BLaER1 (cell line): Measurements from ENCODE around the gene C5orf15.
A peak's percentile ranks its signal among the peaks of the same experiment; 100 is the strongest.

Experiments
- H3K27ac ChIP-seq: shearing (Covaris generic); formaldehyde crosslinking; 2 replicates; pipeline ENCODE4 v1.8.1; 2022
- H3K27me3 ChIP-seq: shearing (Covaris generic); formaldehyde crosslinking; 2 replicates; pipeline ENCODE4 v1.8.1; 2022
- H3K36me3 ChIP-seq: shearing (Covaris generic); formaldehyde crosslinking; 2 replicates; pipeline ENCODE4 v1.8.1; 2022
- H3K4me1 ChIP-seq: shearing (Covaris generic); formaldehyde crosslinking; 2 replicates; pipeline ENCODE4 v1.8.1; 2022
- H3K4me2 ChIP-seq: shearing (Covaris generic); formaldehyde crosslinking; 2 replicates; pipeline ENCODE4 v1.8.1; 2022
- H3K4me3 ChIP-seq: shearing (Covaris generic); formaldehyde crosslinking; 2 replicates; pipeline ENCODE4 v1.8.1; 2022
- H3K9ac ChIP-seq: shearing (Covaris generic); formaldehyde crosslinking; 2 replicates; pipeline ENCODE4 v1.8.1; 2022
- H3K9me3 ChIP-seq: shearing (Covaris generic); formaldehyde crosslinking; 2 replicates; pipeline ENCODE4 v1.8.1; 2022
- H4K20me1 ChIP-seq: shearing (Covaris generic); formaldehyde crosslinking; 2 replicates; pipeline ENCODE4 v1.8.1; 2022
- Cebpa-rat ChIP-seq: shearing (Covaris generic); IDR thresholded peaks from 2 replicates; pipeline ENCODE4 v1.8.1; 2022

C5orf15 gene

GRCh38 chr5:133994297-133994989, 26.0 kb upstream of the C5orf15 start:
- H3K4me1 ChIP-seq = peaks cover 91% of the 10 kb centered on the region
- H4K20me1 ChIP-seq = peaks cover 74% of the 10 kb centered on the region
- H3K4me3 ChIP-seq = peak overlapping the region; percentile 67
- H3K27ac ChIP-seq = peak overlapping the region; percentile 89
- peaks cover 35% of the 10 kb centered on the region for H3K36me3 ChIP-seq
- H3K9me3 ChIP-seq = no peaks in the 10 kb centered on the region
- TF ChIP-seq Cebpa-rat = no peak
- no peaks in the 10 kb centered on the region for H3K27me3 ChIP-seq
- H3K4me2 ChIP-seq = peak overlapping the region; percentile 95
- peak overlapping the region; percentile 85 for H3K9ac ChIP-seq

- Histone ChIP-seq H3K4me2 (peak overlapping the region; percentile 95), H3K9me3 (no peaks in the 10 kb centered on the region), H3K4me3 (peak overlapping the region; percentile 67), H3K36me3 (peaks cover 37% of the 10 kb centered on the region), H3K4me1 (peaks cover 91% of the 10 kb centered on the region), H3K27me3 (no peaks in the 10 kb centered on the region), H4K20me1 (peaks cover 63% of the 10 kb centered on the region), H3K27ac (peak overlapping the region; percentile 89), H3K9ac (peak overlapping the region; percentile 85)
- no peak for TF ChIP-seq Cebpa-rat
Observed at GRCh38 chr5:133993185-133993936, 24.9 kb upstream of the C5orf15 start.

GRCh38 chr5:133992429-133993155, 24.2 kb upstream of the C5orf15 start:
- H3K4me3 ChIP-seq = peak overlapping the region; percentile 67
- peak overlapping the region; percentile 89 for H3K27ac ChIP-seq
- H3K9me3 ChIP-seq = no peaks in the 10 kb centered on the region

GRCh38 chr5:133991171-133991910, 22.9 kb upstream of the C5orf15 start:
- Histone ChIP-seq H3K27me3 (no peaks in the 10 kb centered on the region), H3K4me1 (peaks cover 92% of the 10 kb centered on the region), H3K36me3 (peaks cover 58% of the 10 kb centered on the region), H3K9me3 (no peaks in the 10 kb centered on the region), H3K27ac (peak overlapping the region; percentile 89), H3K4me2 (peak overlapping the region; percentile 95), H4K20me1 (peaks cover 46% of the 10 kb centered on the region), H3K4me3 (peak overlapping the region; percentile 37), H3K9ac (peak overlapping the region; percentile 85)
- no peak for TF ChIP-seq Cebpa-rat

More at GRCh38 chr5:133992429-133993155, 24.2 kb upstream of the C5orf15 start:
- H3K4me1 ChIP-seq = peaks cover 91% of the 10 kb centered on the region
- H4K20me1 ChIP-seq = peaks cover 55% of the 10 kb centered on the region
- no peak for TF ChIP-seq Cebpa-rat
- H3K27me3 ChIP-seq = no peaks in the 10 kb centered on the region
- peaks cover 45% of the 10 kb centered on the region for H3K36me3 ChIP-seq
- peak overlapping the region; percentile 95 for H3K4me2 ChIP-seq
- H3K9ac ChIP-seq = peak overlapping the region; percentile 85

- H3K4me2 ChIP-seq = peak overlapping the region; percentile 95
- H3K27me3 ChIP-seq = no peaks in the 10 kb centered on the region
- peaks cover 96% of the 10 kb centered on the region for H3K4me1 ChIP-seq
- peaks cover 46% of the 10 kb centered on the region for H4K20me1 ChIP-seq
- peaks cover 58% of the 10 kb centered on the region for H3K36me3 ChIP-seq
- H3K4me3 ChIP-seq = peak overlapping the region; percentile 37
- H3K9me3 ChIP-seq = no peaks in the 10 kb centered on the region
- peak overlapping the region; percentile 85 for H3K9ac ChIP-seq
- peak overlapping the region; percentile 89 for H3K27ac ChIP-seq
- no peak for TF ChIP-seq Cebpa-rat
Observed at GRCh38 chr5:133990396-133990795, 22.0 kb upstream of the C5orf15 start.

GRCh38 chr5:133985540-133986180, 17.2 kb upstream of the C5orf15 start:
- H3K27ac ChIP-seq = peak overlapping the region; percentile 89

GRCh38 chr5:133983674-133984073, 15.2 kb upstream of the C5orf15 start:
- peak overlapping the region; percentile 61 for H3K27ac ChIP-seq
- H3K4me3 ChIP-seq = no peak overlapping the region
- peaks cover 62% of the 10 kb centered on the region for H4K20me1 ChIP-seq
- H3K9me3 ChIP-seq = no peaks in the 10 kb centered on the region
- H3K36me3 ChIP-seq = peaks cover 89% of the 10 kb centered on the region
- H3K4me2 ChIP-seq = peak overlapping the region; percentile 95
- no peak for TF ChIP-seq Cebpa-rat
- no peak overlapping the region for H3K9ac ChIP-seq
- H3K4me1 ChIP-seq = peaks cover 97% of the 10 kb centered on the region
- no peaks in the 10 kb centered on the region for H3K27me3 ChIP-seq

More at GRCh38 chr5:133985540-133986180, 17.2 kb upstream of the C5orf15 start:
- peaks cover 44% of the 10 kb centered on the region; the same call in 1 of the 2 replicates for H4K20me1 ChIP-seq
- H3K9ac ChIP-seq = peak overlapping the region; percentile 27; the same call in 1 of the 2 replicates
- H3K4me1 ChIP-seq = peaks cover 100% of the 10 kb centered on the region
- H3K4me3 ChIP-seq = 0 out of 2 replicates have a peak overlapping the region, but pooled peaks have one; percentile 16
- H3K27me3 ChIP-seq = no peaks in the 10 kb centered on the region
- H3K4me2 ChIP-seq = peak overlapping the region; percentile 95
- H3K36me3 ChIP-seq = peaks cover 91% of the 10 kb centered on the region
- no peak for TF ChIP-seq Cebpa-rat
- H3K9me3 ChIP-seq = no peaks in the 10 kb centered on the region

GRCh38 chr5:133981714-133982113, 13.3 kb upstream of the C5orf15 start:
- no peak for TF ChIP-seq Cebpa-rat
- Histone ChIP-seq H3K27ac (peak overlapping the region; percentile 50), H3K4me1 (peaks cover 86% of the 10 kb centered on the region), H4K20me1 (peaks cover 81% of the 10 kb centered on the region), H3K36me3 (peaks cover 89% of the 10 kb centered on the region), H3K9ac (0 out of 2 replicates have a peak overlapping the region, but pooled peaks have one; percentile 3), H3K9me3 (no peaks in the 10 kb centered on the region), H3K4me2 (peak overlapping the region; percentile 95), H3K4me3 (no peak overlapping the region), H3K27me3 (no peaks in the 10 kb centered on the region)

GRCh38 chr5:133980652-133981051, 12.2 kb upstream of the C5orf15 start:
- Histone ChIP-seq H3K4me1 (peaks cover 76% of the 10 kb centered on the region), H3K4me2 (peak overlapping the region; percentile 95), H3K4me3 (no peak overlapping the region), H3K27ac (peak overlapping the region; percentile 6), H4K20me1 (peaks cover 79% of the 10 kb centered on the region), H3K9ac (0 out of 2 replicates have a peak overlapping the region, but pooled peaks have one; percentile 3), H3K36me3 (peaks cover 96% of the 10 kb centered on the region), H3K9me3 (no peaks in the 10 kb centered on the region), H3K27me3 (no peaks in the 10 kb centered on the region)
- no peak for TF ChIP-seq Cebpa-rat
